WTC11 (cell line): ENCODE data around the gene IL1RAPL2. TPM values are rescaled to one million over a fixed set of nuclear protein-coding genes. Genes with fewer than 3 reads are reported as not detected.

Experiments used
- ATAC-seq: fragments of 200-7000 bp; cut with Tn5 transposase; 2 replicates; pipeline ENCODE4 v1.10.0; 2021; ENCODE audit warnings: mild to moderate bottlenecking, moderate library complexity
- CTCF ChIA-PET: fragments of 300-600 bp; sonication (Branson Sonifier 250); formaldehyde crosslinking; loops from one replicate; lab custom pipeline; 2021; ENCODE audit warnings: antibody characterized with exemption; lab: Charles Lee
- POLR2A ChIA-PET: fragments of 350-600 bp; sonication (Branson Sonifier 250); formaldehyde crosslinking; loops from one replicate; lab custom pipeline; 2021; ENCODE audit warnings: antibody characterized with exemption; lab: Charles Lee
- DNase-seq: peaks from one replicate; pipeline ENCODE4 v3.0.0; 2021; ENCODE audit warnings: low spot score
- H3K27ac Mint-ChIP-seq: 2 replicates; pipeline ENCODE4 v1.8.0; 2021; ENCODE audit warnings: mixed read lengths
- H3K27me3 Mint-ChIP-seq: 2 replicates; pipeline ENCODE4 v1.8.0; 2021; ENCODE audit warnings: low read depth, mild to moderate bottlenecking, moderate library complexity, mixed read lengths
- H3K36me3 Mint-ChIP-seq: 2 replicates; pipeline ENCODE4 v1.8.0; 2021; ENCODE audit warnings: mixed read lengths
- H3K4me1 Mint-ChIP-seq: 2 replicates; pipeline ENCODE4 v1.8.0; 2022; ENCODE audit warnings: mixed read lengths
- H3K4me3 Mint-ChIP-seq: 2 replicates; pipeline ENCODE4 v1.8.0; 2021; ENCODE audit warnings: mild to moderate bottlenecking, moderate library complexity, mixed read lengths
- H3K9me3 Mint-ChIP-seq: 2 replicates; pipeline ENCODE4 v1.8.0; 2021; ENCODE audit warnings: mixed read lengths
- CBFB ChIP-seq: sonication (generic); formaldehyde crosslinking; IDR thresholded peaks from 2 replicates; pipeline ENCODE4 v1.8.1; 2022; ENCODE audit warnings: mild to moderate bottlenecking, low read depth, missing genetic modification reagents
- GRHL2 ChIP-seq: fragments of 250-450 bp; sonication (Bioruptor Pico); IDR thresholded peaks from 2 replicates; pipeline ENCODE4 v1.8.0; 2022; ENCODE audit warnings: mild to moderate bottlenecking, moderate library complexity; ENCODE audit not compliant: insufficient replicate concordance, severe bottlenecking
- JUN ChIP-seq: sonication (generic); formaldehyde crosslinking; IDR thresholded peaks from 2 replicates; pipeline ENCODE4 v1.8.0; 2023; ENCODE audit warnings: mild to moderate bottlenecking, missing genetic modification reagents
- MYBL2 ChIP-seq: sonication (generic); formaldehyde crosslinking; IDR thresholded peaks from 2 replicates; pipeline ENCODE4 v1.8.1; 2023; ENCODE audit warnings: mild to moderate bottlenecking, moderate library complexity, missing genetic modification reagents
- RELA ChIP-seq: sonication (generic); formaldehyde crosslinking; IDR thresholded peaks from 2 replicates; pipeline ENCODE4 v1.8.1; 2022; ENCODE audit warnings: missing genetic modification reagents, mild to moderate bottlenecking, borderline replicate concordance
- RORB ChIP-seq: fragments of 250-450 bp; sonication (Bioruptor Pico); IDR thresholded peaks from 2 replicates; pipeline ENCODE4 v1.9.0; 2021; ENCODE audit warnings: mild to moderate bottlenecking
- TP53 ChIP-seq: sonication (generic); formaldehyde crosslinking; IDR thresholded peaks from 2 replicates; pipeline ENCODE4 v1.8.1; 2023; ENCODE audit warnings: mild to moderate bottlenecking, missing genetic modification reagents
- total RNA-seq: library from RNA; stranded (reverse); gene quantifications from 3 replicates; pipeline ENCODE4 v1.2.3, GENCODE V29; 2021
- TF ChIP-seq, protein P1 (sequence below): sonication (generic); formaldehyde crosslinking; IDR thresholded peaks from 2 replicates; pipeline ENCODE4 v1.8.0; 2022; ENCODE audit warnings: mild to moderate bottlenecking, missing genetic modification reagents
- TF ChIP-seq, protein P2 (sequence below): fragments of 250-450 bp; sonication (Bioruptor Pico); conservative IDR thresholded peaks from 2 replicates; pipeline ENCODE4 v1.9.0; 2021; ENCODE audit warnings: mild to moderate bottlenecking
- TF ChIP-seq, protein P3 (sequence below): fragments of 250-450 bp; sonication (Bioruptor Pico); IDR thresholded peaks from 2 replicates; pipeline ENCODE4 v1.9.0; 2021; ENCODE audit warnings: mild to moderate bottlenecking
- TF ChIP-seq, protein P4 (sequence below): sonication (generic); formaldehyde crosslinking; conservative IDR thresholded peaks from 2 replicates; pipeline ENCODE4 v1.8.1; 2023; ENCODE audit warnings: mild to moderate bottlenecking, low read depth, missing genetic modification reagents, moderate library complexity
- TF ChIP-seq, protein P5 (sequence below): sonication (generic); formaldehyde crosslinking; IDR thresholded peaks from 2 replicates; pipeline ENCODE4 v1.8.0; 2023; ENCODE audit warnings: mild to moderate bottlenecking, missing genetic modification reagents

Gene IL1RAPL2
- total RNA-seq, 1 experiment from 2014 or later, result 0.09 TPM

DNA sequence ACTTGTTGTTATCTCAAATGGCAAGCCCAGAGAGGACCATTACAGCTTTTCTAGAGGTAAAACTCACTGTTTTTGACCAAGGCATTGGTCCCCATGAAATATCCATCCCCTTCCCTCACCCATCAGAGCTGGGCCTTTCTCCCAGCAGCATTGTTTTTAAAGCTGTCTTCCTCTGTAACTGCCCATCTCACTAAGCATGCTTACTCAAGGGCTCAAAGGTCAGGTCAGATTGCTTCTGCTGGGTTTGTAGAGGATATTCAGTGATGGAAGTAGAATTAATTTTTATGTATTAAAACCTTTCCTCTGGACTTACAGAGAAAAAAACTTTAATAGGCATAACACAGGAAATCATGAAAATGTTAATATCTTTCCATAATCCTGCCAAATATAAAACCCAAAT is 643.4 kb downstream of the IL1RAPL2 start:
- DNase-seq (no peak), ATAC-seq (no peak)
- ChIA-PET POLR2A (no interaction called here), CTCF (no interaction called here)
- H3K36me3 Mint-ChIP-seq, result no peaks in the 10 kb centered on the region
- H3K27ac Mint-ChIP-seq, result no peak overlapping the region
- no peaks in the 10 kb centered on the region for H3K27me3 Mint-ChIP-seq
- no peaks in the 10 kb centered on the region; the same call in 1 of the 2 replicates for H3K4me1 Mint-ChIP-seq
- TF ChIP-seq TP53, result no peak
- TF ChIP-seq, protein P1, sequence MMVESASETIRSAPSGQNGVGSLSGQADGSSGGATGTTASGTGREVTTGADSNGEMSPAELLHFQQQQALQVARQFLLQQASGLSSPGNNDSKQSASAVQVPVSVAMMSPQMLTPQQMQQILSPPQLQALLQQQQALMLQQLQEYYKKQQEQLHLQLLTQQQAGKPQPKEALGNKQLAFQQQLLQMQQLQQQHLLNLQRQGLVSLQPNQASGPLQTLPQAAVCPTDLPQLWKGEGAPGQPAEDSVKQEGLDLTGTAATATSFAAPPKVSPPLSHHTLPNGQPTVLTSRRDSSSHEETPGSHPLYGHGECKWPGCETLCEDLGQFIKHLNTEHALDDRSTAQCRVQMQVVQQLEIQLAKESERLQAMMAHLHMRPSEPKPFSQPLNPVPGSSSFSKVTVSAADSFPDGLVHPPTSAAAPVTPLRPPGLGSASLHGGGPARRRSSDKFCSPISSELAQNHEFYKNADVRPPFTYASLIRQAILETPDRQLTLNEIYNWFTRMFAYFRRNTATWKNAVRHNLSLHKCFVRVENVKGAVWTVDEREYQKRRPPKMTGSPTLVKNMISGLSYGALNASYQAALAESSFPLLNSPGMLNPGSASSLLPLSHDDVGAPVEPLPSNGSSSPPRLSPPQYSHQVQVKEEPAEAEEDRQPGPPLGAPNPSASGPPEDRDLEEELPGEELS (CRISPR knock-in tag), result no peak
- TF ChIP-seq, protein P2, sequence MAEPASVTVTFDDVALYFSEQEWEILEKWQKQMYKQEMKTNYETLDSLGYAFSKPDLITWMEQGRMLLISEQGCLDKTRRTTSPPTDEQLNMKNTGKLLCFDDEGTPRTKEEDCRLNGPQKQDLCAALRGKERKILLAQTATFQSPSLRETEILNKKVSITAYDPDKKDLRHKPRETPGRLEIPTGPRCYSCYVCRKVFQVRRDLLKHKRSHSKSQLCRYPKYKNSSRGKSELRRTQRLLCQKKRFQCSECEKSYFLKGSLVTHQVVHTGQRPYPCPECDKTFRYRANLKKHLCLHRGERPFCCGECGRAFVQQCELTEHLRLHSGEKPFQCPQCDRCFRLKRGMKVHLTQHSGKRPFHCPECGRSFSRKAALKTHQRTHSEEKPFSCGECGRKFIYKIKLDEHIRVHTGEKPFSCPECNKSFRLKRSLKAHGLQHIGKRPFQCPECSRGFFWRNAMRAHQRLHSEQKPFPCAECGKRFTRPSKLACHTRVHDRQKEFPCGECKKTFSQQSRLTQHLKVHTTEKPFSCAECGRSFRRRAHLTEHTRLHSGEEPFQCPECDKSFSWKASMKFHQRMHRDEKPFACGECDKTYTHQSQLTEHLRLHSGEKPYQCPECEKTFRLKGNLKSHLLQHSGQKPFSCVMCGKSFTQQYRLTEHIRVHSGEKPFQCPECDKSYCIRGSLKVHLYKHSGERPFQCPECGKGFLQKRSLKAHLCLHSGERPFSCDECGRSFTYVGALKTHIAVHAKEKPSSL, result no peak
- no peak for TF ChIP-seq RORB (CRISPR knock-in tag)
- TF ChIP-seq RELA (CRISPR knock-in tag), result no peak
- no peak for TF ChIP-seq JUN
- TF ChIP-seq, protein P3, sequence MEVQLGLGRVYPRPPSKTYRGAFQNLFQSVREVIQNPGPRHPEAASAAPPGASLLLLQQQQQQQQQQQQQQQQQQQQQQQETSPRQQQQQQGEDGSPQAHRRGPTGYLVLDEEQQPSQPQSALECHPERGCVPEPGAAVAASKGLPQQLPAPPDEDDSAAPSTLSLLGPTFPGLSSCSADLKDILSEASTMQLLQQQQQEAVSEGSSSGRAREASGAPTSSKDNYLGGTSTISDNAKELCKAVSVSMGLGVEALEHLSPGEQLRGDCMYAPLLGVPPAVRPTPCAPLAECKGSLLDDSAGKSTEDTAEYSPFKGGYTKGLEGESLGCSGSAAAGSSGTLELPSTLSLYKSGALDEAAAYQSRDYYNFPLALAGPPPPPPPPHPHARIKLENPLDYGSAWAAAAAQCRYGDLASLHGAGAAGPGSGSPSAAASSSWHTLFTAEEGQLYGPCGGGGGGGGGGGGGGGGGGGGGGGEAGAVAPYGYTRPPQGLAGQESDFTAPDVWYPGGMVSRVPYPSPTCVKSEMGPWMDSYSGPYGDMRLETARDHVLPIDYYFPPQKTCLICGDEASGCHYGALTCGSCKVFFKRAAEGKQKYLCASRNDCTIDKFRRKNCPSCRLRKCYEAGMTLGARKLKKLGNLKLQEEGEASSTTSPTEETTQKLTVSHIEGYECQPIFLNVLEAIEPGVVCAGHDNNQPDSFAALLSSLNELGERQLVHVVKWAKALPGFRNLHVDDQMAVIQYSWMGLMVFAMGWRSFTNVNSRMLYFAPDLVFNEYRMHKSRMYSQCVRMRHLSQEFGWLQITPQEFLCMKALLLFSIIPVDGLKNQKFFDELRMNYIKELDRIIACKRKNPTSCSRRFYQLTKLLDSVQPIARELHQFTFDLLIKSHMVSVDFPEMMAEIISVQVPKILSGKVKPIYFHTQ (CRISPR knock-in tag), result no peak
- TF ChIP-seq, protein P4, sequence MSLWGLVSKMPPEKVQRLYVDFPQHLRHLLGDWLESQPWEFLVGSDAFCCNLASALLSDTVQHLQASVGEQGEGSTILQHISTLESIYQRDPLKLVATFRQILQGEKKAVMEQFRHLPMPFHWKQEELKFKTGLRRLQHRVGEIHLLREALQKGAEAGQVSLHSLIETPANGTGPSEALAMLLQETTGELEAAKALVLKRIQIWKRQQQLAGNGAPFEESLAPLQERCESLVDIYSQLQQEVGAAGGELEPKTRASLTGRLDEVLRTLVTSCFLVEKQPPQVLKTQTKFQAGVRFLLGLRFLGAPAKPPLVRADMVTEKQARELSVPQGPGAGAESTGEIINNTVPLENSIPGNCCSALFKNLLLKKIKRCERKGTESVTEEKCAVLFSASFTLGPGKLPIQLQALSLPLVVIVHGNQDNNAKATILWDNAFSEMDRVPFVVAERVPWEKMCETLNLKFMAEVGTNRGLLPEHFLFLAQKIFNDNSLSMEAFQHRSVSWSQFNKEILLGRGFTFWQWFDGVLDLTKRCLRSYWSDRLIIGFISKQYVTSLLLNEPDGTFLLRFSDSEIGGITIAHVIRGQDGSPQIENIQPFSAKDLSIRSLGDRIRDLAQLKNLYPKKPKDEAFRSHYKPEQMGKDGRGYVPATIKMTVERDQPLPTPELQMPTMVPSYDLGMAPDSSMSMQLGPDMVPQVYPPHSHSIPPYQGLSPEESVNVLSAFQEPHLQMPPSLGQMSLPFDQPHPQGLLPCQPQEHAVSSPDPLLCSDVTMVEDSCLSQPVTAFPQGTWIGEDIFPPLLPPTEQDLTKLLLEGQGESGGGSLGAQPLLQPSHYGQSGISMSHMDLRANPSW (CRISPR knock-in tag), result no peak
- TF ChIP-seq GRHL2 (CRISPR knock-in tag), result no peak
- H3K9me3 Mint-ChIP-seq, result peaks cover 7% of the 10 kb centered on the region; the same call in 1 of the 2 replicates
- no peak overlapping the region for H3K4me3 Mint-ChIP-seq

DNA sequence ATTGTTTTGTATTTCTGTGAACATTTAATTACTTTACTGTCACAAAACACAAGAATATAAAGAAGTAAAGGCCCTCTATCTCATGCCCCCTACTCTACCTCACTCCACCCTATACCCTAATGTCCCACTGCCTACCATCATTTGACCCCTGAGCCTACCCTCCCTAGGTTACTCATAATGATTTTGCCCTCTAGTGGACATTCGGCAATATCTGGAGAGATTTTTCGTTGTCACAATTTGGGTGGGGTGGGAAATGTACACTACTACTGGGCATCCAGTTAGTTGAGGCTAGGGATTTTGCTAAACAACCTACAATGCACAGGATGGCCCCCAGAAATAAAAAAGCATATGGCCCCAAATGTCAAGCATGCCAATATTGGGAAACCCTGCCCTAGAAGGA is 644.3 kb downstream of the IL1RAPL2 start:
- CTCF ChIA-PET, result no interaction called here

More for the DNA sequence above, 644.3 kb downstream of the IL1RAPL2 start:
- Mint-ChIP-seq H3K4me1 (no peaks in the 10 kb centered on the region; the same call in 1 of the 2 replicates), H3K27me3 (no peaks in the 10 kb centered on the region), H3K9me3 (peaks cover 12% of the 10 kb centered on the region; the same call in 1 of the 2 replicates)
- POLR2A ChIA-PET, result no interaction called here
- TF ChIP-seq CBFB, result no peak
- TF ChIP-seq, protein P5, sequence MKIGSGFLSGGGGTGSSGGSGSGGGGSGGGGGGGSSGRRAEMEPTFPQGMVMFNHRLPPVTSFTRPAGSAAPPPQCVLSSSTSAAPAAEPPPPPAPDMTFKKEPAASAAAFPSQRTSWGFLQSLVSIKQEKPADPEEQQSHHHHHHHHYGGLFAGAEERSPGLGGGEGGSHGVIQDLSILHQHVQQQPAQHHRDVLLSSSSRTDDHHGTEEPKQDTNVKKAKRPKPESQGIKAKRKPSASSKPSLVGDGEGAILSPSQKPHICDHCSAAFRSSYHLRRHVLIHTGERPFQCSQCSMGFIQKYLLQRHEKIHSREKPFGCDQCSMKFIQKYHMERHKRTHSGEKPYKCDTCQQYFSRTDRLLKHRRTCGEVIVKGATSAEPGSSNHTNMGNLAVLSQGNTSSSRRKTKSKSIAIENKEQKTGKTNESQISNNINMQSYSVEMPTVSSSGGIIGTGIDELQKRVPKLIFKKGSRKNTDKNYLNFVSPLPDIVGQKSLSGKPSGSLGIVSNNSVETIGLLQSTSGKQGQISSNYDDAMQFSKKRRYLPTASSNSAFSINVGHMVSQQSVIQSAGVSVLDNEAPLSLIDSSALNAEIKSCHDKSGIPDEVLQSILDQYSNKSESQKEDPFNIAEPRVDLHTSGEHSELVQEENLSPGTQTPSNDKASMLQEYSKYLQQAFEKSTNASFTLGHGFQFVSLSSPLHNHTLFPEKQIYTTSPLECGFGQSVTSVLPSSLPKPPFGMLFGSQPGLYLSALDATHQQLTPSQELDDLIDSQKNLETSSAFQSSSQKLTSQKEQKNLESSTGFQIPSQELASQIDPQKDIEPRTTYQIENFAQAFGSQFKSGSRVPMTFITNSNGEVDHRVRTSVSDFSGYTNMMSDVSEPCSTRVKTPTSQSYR (CRISPR knock-in tag), result no peak
- TF ChIP-seq RELA (CRISPR knock-in tag), result no peak
- no peak for TF ChIP-seq MYBL2
- TF ChIP-seq, all 79 proteins: peak for 0
- H3K27ac Mint-ChIP-seq, result no peak overlapping the region
- no peaks in the 10 kb centered on the region for H3K36me3 Mint-ChIP-seq
- DNase-seq (no peak), ATAC-seq (0 out of 2 replicates have a peak, but pooled peaks have one; percentile 22)
- H3K4me3 Mint-ChIP-seq, result no peak overlapping the region
